Measurements from ENCODE around the gene WNT6.

- TF ChIP-seq, protein P1, sequence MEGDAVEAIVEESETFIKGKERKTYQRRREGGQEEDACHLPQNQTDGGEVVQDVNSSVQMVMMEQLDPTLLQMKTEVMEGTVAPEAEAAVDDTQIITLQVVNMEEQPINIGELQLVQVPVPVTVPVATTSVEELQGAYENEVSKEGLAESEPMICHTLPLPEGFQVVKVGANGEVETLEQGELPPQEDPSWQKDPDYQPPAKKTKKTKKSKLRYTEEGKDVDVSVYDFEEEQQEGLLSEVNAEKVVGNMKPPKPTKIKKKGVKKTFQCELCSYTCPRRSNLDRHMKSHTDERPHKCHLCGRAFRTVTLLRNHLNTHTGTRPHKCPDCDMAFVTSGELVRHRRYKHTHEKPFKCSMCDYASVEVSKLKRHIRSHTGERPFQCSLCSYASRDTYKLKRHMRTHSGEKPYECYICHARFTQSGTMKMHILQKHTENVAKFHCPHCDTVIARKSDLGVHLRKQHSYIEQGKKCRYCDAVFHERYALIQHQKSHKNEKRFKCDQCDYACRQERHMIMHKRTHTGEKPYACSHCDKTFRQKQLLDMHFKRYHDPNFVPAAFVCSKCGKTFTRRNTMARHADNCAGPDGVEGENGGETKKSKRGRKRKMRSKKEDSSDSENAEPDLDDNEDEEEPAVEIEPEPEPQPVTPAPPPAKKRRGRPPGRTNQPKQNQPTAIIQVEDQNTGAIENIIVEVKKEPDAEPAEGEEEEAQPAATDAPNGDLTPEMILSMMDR (IDR thresholded peaks at IDR 0.05): no peak
- no peak for TF ChIP-seq POLR2A (IDR thresholded peaks at IDR 0.05)
These were observed 8.3 kb downstream of the WNT6 start for GRCh38 chr2:218867900-218868299.

All from thyroid gland (tissue), 4 donors.